ENCODE data around the gene SPATA16.

Gene SPATA16

DNA sequence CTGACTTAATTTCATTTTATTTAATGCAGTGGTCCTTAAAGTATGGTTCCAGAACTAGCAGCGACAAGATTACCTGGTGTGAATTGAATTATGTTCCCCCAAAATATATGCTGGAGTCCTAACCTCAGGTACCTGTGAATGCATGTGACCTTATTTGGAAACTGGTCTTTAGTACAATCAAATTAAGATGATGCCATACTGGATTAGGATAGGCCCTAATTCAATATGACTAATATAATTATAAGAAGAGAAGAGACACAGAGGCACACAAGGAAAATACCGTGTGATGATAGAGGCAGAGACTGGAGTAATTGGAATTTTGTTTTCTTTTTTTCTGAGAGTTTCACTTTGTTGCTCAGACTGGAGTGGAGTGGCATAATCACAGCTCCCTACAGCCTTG lies 12.6 kb upstream of the SPATA16 start:
- Histone ChIP-seq H3K36me3 (ENCODE audit: control insufficient read depth, low read length) (no peaks in the 10 kb centered on the region), H3K4me3 (ENCODE audit: low read length) (no peak overlapping the region), H3K4me2 (ENCODE audit: low read length) (no peak overlapping the region)

DNA sequence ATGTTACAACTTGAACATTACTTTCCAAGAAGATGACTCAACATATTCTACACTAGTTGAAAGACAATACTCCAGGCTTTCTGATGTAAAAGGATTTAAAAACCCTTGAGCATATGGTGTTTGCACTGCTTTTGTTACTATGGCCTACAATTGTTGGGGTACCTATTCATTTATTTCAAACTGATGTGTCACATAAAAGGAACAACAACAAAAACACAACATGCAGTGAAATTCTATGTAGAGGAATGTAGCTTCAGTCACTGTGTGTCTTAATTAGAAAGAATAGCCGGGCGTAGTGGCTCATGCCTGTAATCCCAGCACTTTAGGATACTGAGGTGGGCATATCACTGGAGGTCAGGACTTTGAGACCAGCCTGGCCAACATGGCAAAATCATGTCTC lies 1.6 kb downstream of the SPATA16 start:
- Histone ChIP-seq H3K4me1 (ENCODE audit: control insufficient read depth, low read length) (no peaks in the 10 kb centered on the region), H4K20me1 (ENCODE audit: control insufficient read depth, insufficient read depth, low read depth, low read length) (no peaks in the 10 kb centered on the region), H3K36me3 (ENCODE audit: control insufficient read depth, low read length) (no peaks in the 10 kb centered on the region), H3K79me2 (ENCODE audit: control insufficient read depth, low read length) (no peaks in the 10 kb centered on the region), H3K9me3 (ENCODE audit: control insufficient read depth, insufficient read depth, low read length) (no peaks in the 10 kb centered on the region), H3K27ac (ENCODE audit: low read depth, low read length) (no peak overlapping the region), H3K4me2 (ENCODE audit: low read length) (no peak overlapping the region), H3F3A (ENCODE audit: control insufficient read depth, insufficient read depth) (no peaks in the 10 kb centered on the region), H3K9me2 (replicated peaks; ENCODE audit: control insufficient read depth, low read length) (no peaks in the 10 kb centered on the region; the same call in 1 of the 2 replicates), H3K4me3 (ENCODE audit: low read length) (no peak overlapping the region), H3K27me3 (ENCODE audit: control insufficient read depth, low read length) (no peaks in the 10 kb centered on the region)
- TF ChIP-seq, protein P1, sequence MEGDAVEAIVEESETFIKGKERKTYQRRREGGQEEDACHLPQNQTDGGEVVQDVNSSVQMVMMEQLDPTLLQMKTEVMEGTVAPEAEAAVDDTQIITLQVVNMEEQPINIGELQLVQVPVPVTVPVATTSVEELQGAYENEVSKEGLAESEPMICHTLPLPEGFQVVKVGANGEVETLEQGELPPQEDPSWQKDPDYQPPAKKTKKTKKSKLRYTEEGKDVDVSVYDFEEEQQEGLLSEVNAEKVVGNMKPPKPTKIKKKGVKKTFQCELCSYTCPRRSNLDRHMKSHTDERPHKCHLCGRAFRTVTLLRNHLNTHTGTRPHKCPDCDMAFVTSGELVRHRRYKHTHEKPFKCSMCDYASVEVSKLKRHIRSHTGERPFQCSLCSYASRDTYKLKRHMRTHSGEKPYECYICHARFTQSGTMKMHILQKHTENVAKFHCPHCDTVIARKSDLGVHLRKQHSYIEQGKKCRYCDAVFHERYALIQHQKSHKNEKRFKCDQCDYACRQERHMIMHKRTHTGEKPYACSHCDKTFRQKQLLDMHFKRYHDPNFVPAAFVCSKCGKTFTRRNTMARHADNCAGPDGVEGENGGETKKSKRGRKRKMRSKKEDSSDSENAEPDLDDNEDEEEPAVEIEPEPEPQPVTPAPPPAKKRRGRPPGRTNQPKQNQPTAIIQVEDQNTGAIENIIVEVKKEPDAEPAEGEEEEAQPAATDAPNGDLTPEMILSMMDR (IDR thresholded peaks at IDR 0.05; ENCODE audit: low read depth, low read length, poor library complexity, severe bottlenecking), result no peak
- TF ChIP-seq EZH2phosphoT487 (IDR thresholded peaks at IDR 0.05; ENCODE audit: borderline replicate concordance, low read length), result no peak

More for the DNA sequence above, 12.6 kb upstream of the SPATA16 start:
- H3K9me2 ChIP-seq (replicated peaks; ENCODE audit: control insufficient read depth, low read length), result no peaks in the 10 kb centered on the region
- H3K79me2 ChIP-seq (ENCODE audit: control insufficient read depth, low read length), result no peaks in the 10 kb centered on the region
- no peaks in the 10 kb centered on the region for H3K4me1 ChIP-seq (ENCODE audit: control insufficient read depth, low read length)
- no peak overlapping the region for H3K27ac ChIP-seq (ENCODE audit: low read depth, low read length)
- TF ChIP-seq EZH2phosphoT487 (IDR thresholded peaks at IDR 0.05; ENCODE audit: borderline replicate concordance, low read length), result no peak
- TF ChIP-seq, protein P1 (IDR thresholded peaks at IDR 0.05; ENCODE audit: low read depth, low read length, poor library complexity, severe bottlenecking), result no peak
- no peaks in the 10 kb centered on the region for H3F3A ChIP-seq (ENCODE audit: control insufficient read depth, insufficient read depth)
- no peaks in the 10 kb centered on the region for H3K9me3 ChIP-seq (ENCODE audit: control insufficient read depth, insufficient read depth, low read length)
- H4K20me1 ChIP-seq (ENCODE audit: control insufficient read depth, insufficient read depth, low read depth, low read length), result no peaks in the 10 kb centered on the region
- no peaks in the 10 kb centered on the region for H3K27me3 ChIP-seq (ENCODE audit: control insufficient read depth, low read length)

DNA sequence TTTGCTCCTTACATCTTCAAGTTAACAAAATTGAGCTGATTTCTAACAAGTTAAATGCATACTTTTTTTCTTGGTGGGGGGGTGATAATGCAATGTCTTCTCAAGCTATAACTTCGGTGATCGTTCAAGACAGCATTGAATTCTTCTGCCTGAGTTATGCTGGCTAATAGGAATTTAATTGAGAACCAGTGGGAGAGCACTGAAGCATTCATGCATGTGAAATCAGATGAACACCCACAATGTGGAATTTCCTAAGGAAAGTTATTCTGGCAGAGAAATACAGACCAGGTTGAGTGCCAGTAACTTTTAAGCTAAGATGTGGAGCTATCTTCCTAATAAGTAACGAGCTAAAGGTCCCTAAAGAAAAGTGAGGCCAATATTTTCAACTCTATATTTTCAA lies 3.0 kb downstream of the SPATA16 start:
- H3K79me2 ChIP-seq (ENCODE audit: control insufficient read depth, low read length), result no peaks in the 10 kb centered on the region
- H3K27me3 ChIP-seq (ENCODE audit: control insufficient read depth, low read length), result no peaks in the 10 kb centered on the region
- H4K20me1 ChIP-seq (ENCODE audit: control insufficient read depth, insufficient read depth, low read depth, low read length), result no peaks in the 10 kb centered on the region
- H3F3A ChIP-seq (ENCODE audit: control insufficient read depth, insufficient read depth), result no peaks in the 10 kb centered on the region
- H3K9me3 ChIP-seq (ENCODE audit: control insufficient read depth, insufficient read depth, low read length), result no peaks in the 10 kb centered on the region
- H3K4me2 ChIP-seq (ENCODE audit: low read length), result no peak overlapping the region
- H3K27ac ChIP-seq (ENCODE audit: low read depth, low read length), result no peak overlapping the region
- H3K36me3 ChIP-seq (ENCODE audit: control insufficient read depth, low read length), result no peaks in the 10 kb centered on the region
- no peaks in the 10 kb centered on the region for H3K4me1 ChIP-seq (ENCODE audit: control insufficient read depth, low read length)
- H3K4me3 ChIP-seq (ENCODE audit: low read length), result no peak overlapping the region
- TF ChIP-seq, protein P1 (IDR thresholded peaks at IDR 0.05; ENCODE audit: low read depth, low read length, poor library complexity, severe bottlenecking), result no peak
- no peak for TF ChIP-seq EZH2phosphoT487 (IDR thresholded peaks at IDR 0.05; ENCODE audit: borderline replicate concordance, low read length)
- H3K9me2 ChIP-seq (replicated peaks; ENCODE audit: control insufficient read depth, low read length), result no peaks in the 10 kb centered on the region; the same call in 1 of the 2 replicates

Data from DOHH2 (cell line).